ENCODE data around the gene PTPRS. TPM values are rescaled to one million over a fixed set of nuclear protein-coding genes. Genes with fewer than 3 reads are reported as not detected.

Gene PTPRS
- total and polyA plus RNA-seq, 2 experiments from 2014 or later, result 46.0 to 351 TPM

GRCh38 chr19:5312058-5312457 is 28.6 kb downstream of the PTPRS start:
- TF ChIP-seq CTCF (IDR thresholded peaks at IDR 0.05; ENCODE audit: low read depth, low read length), result no peak
- DNase-seq (ENCODE audit: low read depth in 1 of 2, low spot score in 1 of 2), result no peak
- H3K4me3 ChIP-seq, result no peak overlapping the region
- no peaks in the 10 kb centered on the region for H3K27me3 ChIP-seq
- H3K36me3 ChIP-seq, result no peaks in the 10 kb centered on the region
- H3K9me3 ChIP-seq (ENCODE audit: low read depth), result no peaks in the 10 kb centered on the region
- H3K27ac ChIP-seq, result no peak overlapping the region
- H3K4me1 ChIP-seq (ENCODE audit: low read depth), result peaks cover under 1% of the 10 kb centered on the region

DNA sequence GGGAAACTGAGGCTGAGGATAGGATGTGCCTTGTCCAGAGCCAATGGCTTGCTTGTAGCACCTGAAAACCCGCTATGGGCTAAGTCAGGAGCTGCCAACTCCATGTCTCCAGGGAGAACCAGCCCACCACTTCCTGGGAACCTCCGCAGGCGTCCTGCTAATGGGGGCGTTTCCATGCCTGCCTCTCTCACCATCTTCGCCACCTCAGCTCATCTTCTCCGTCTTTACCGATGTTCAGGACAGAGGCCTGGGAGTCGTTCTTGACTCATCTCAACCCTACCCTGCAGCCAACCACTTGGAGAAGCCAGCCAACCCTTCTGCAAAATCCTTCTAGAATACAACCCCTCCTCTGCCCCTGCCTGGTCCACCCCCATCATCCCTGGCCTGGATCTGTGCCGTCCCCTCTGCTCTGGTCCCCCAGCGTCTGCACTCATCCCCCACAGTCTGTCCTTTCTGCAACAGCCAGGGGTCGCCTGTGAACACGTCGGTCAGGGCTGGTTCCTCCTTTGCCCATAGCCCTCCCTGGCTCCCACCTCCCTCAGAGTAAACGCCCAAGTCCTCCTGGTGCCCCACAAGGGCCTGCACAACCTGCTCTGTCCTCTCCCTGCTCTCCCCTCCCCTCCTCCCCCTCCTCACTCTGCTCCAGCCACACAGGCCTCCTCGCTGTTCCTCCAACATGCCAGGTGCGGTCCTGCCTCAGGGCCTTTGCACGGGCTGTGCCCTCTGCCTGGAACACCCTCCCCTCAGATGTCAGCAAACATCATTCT is 31.0 kb downstream of the PTPRS start:
- peaks cover 8% of the 10 kb centered on the region for H3K4me1 ChIP-seq (ENCODE audit: low read depth)
- peak in 1 of 2 donors; percentile 26 for DNase-seq (ENCODE audit: low read depth in 1 of 2, low spot score in 1 of 2)
- no peaks in the 10 kb centered on the region for H3K27me3 ChIP-seq
- peak; percentile 11 for TF ChIP-seq CTCF (IDR thresholded peaks at IDR 0.05; ENCODE audit: low read depth, low read length)
- no peak overlapping the region for H3K4me3 ChIP-seq
- no peaks in the 10 kb centered on the region for H3K9me3 ChIP-seq (ENCODE audit: low read depth)
- H3K36me3 ChIP-seq, result no peaks in the 10 kb centered on the region
- H3K27ac ChIP-seq, result no peak overlapping the region

- Histone ChIP-seq H3K9me3 (ENCODE audit: low read depth) (no peaks in the 10 kb centered on the region), H3K4me3 (no peak overlapping the region), H3K4me1 (ENCODE audit: low read depth) (peaks cover 8% of the 10 kb centered on the region), H3K36me3 (no peaks in the 10 kb centered on the region), H3K27ac (no peak overlapping the region), H3K27me3 (no peaks in the 10 kb centered on the region)
- no peak for TF ChIP-seq CTCF (IDR thresholded peaks at IDR 0.05; ENCODE audit: low read depth, low read length)
- peak in 1 of 2 donors; percentile 94 for DNase-seq (ENCODE audit: low read depth in 1 of 2, low spot score in 1 of 2)
These were observed 31.9 kb downstream of the PTPRS start for GRCh38 chr19:5308451-5309437.

DNA sequence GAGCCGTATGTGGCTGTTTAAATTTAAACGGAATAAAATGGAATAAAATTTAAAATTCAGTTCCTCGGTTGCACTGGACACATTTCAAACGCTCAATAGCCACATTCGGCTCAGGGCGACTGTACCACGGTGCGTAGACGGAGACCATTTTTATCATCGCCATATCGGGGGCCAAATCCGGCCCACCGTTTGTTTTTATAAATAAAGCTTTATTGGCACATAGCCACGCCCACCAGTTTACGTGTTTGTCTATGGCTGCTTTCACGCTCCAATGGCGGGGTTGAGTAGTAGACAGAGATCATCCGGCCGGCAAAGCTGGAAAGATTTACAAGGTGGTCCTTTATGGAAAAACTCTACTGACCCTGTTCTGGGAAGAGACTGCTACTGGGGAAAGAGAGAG is 33.0 kb downstream of the PTPRS start:
- no peaks in the 10 kb centered on the region for H3K9me3 ChIP-seq (ENCODE audit: low read depth)
- H3K4me1 ChIP-seq (ENCODE audit: low read depth), result peaks cover 8% of the 10 kb centered on the region
- no peak for TF ChIP-seq CTCF (IDR thresholded peaks at IDR 0.05; ENCODE audit: low read depth, low read length)
- no peaks in the 10 kb centered on the region for H3K27me3 ChIP-seq
- H3K27ac ChIP-seq, result no peak overlapping the region
- no peak overlapping the region for H3K4me3 ChIP-seq
- no peak for DNase-seq (ENCODE audit: low read depth in 1 of 2, low spot score in 1 of 2)
- H3K36me3 ChIP-seq, result no peaks in the 10 kb centered on the region

GRCh38 chr19:5305163-5305562 is 35.4 kb downstream of the PTPRS start:
- no peak for DNase-seq (ENCODE audit: low read depth in 1 of 2, low spot score in 1 of 2)
- no peak for TF ChIP-seq CTCF (IDR thresholded peaks at IDR 0.05; ENCODE audit: low read depth, low read length)
- Histone ChIP-seq H3K36me3 (no peaks in the 10 kb centered on the region), H3K27me3 (no peaks in the 10 kb centered on the region), H3K9me3 (ENCODE audit: low read depth) (no peaks in the 10 kb centered on the region), H3K27ac (no peak overlapping the region), H3K4me3 (no peak overlapping the region), H3K4me1 (ENCODE audit: low read depth) (peaks cover 8% of the 10 kb centered on the region)

All from cardiac muscle cell (in vitro differentiated cells and primary cell).